K562 (cell line): ENCODE results near the gene LRFN4. TPM values are rescaled to one million over a fixed set of nuclear protein-coding genes. Genes with fewer than 3 reads are reported as not detected.

Experiments
- CREBBP ChIP-seq: IDR thresholded peaks from one replicate; pipeline ENCODE4 v1.6.1; 2012; ENCODE audit warnings: low read depth, mild to moderate bottlenecking, control low read depth, inconsistent platforms, low read length
- E2F3 ChIP-seq: fragments of 250-450 bp; sonication (Bioruptor Pico); IDR thresholded peaks from 2 replicates; pipeline ENCODE4 v1.4.0; 2020; ENCODE audit warnings: mild to moderate bottlenecking
- KDM1A ChIP-seq, 2 experiments: fragments of 450-650 bp; IDR thresholded peaks; 2 replicates each; pipeline ENCODE4 v1.6.1; 2016; ENCODE audit warnings: mild to moderate bottlenecking in 2 of 2
- KLF13 ChIP-seq: fragments of 450-650 bp; IDR thresholded peaks from 2 replicates; pipeline ENCODE4 v1.6.1; 2016; ENCODE audit warnings: missing genetic modification characterization, low read depth, mild to moderate bottlenecking, missing compliant biosample characterization, moderate library complexity, borderline replicate concordance
- NEUROD1 ChIP-seq: fragments of 150-350 bp; IDR thresholded peaks from 2 replicates; pipeline ENCODE4 v1.6.1; 2014; ENCODE audit warnings: borderline replicate concordance, low read length, low read depth; ENCODE audit not compliant: partially characterized antibody
- NR2C2 ChIP-seq, 2 experiments: fragments of 200-800 bp in 1 of 2; sonication (Bioruptor generic) in 1 of 2; sonication (generic) in 1 of 2; formaldehyde crosslinking in 1 of 2; IDR thresholded peaks; 2 replicates each; pipeline versions ENCODE4 v1.6.1 to v1.8.0; 2016 to 2022; ENCODE audit warnings: mild to moderate bottlenecking in 1 of 2, missing compliant biosample characterization in 1 of 2, missing genetic modification characterization in 1 of 2, missing genetic modification reagents in 1 of 2
- PHF8 ChIP-seq: fragments of 200-600 bp; sonication (generic); IDR thresholded peaks from 2 replicates; pipeline ENCODE4 v1.6.1; 2012; ENCODE audit warnings: mixed run types, mild to moderate bottlenecking, inconsistent platforms, low read length, moderate library complexity, borderline replicate concordance
- POLR2A ChIP-seq: fragments of 450-650 bp; conservative IDR thresholded peaks from 2 replicates; pipeline ENCODE4 v1.6.1; 2016
- RBBP5 ChIP-seq: fragments of 200-600 bp; sonication (generic); IDR thresholded peaks from 2 replicates; pipeline ENCODE4 v1.6.1; 2012; ENCODE audit warnings: borderline replicate concordance, mild to moderate bottlenecking, low read length, control low read depth, inconsistent platforms; ENCODE audit not compliant: insufficient read depth, poor library complexity, severe bottlenecking
- RBM17 ChIP-seq: fragments of 200-400 bp; formaldehyde crosslinking; IDR thresholded peaks from 2 replicates; pipeline ENCODE4 v1.6.1; 2017; ENCODE audit warnings: low read depth, mild to moderate bottlenecking, low read length, borderline replicate concordance
- SAP30 ChIP-seq: fragments of 200-600 bp; sonication (generic); IDR thresholded peaks from 2 replicates; pipeline ENCODE4 v1.6.1; 2012; ENCODE audit warnings: borderline replicate concordance, low read depth, mild to moderate bottlenecking, moderate library complexity, low read length, control low read depth, inconsistent platforms; ENCODE audit not compliant: insufficient read depth, poor library complexity, severe bottlenecking
- SP1 ChIP-seq: sonication (generic); formaldehyde crosslinking; IDR thresholded peaks from 2 replicates; pipeline ENCODE4 v1.8.1; 2022; ENCODE audit warnings: mild to moderate bottlenecking, missing genetic modification reagents
- TEAD2 ChIP-seq: fragments of 450-650 bp; IDR thresholded peaks from 2 replicates; pipeline ENCODE4 v1.6.1; 2016; ENCODE audit warnings: missing genetic modification characterization, control low read depth, missing compliant biosample characterization
- ZBTB1 ChIP-seq: sonication (generic); formaldehyde crosslinking; IDR thresholded peaks from 2 replicates; pipeline ENCODE4 v1.8.1; 2023; ENCODE audit warnings: missing genetic modification reagents, low read depth, mild to moderate bottlenecking, borderline replicate concordance
- ZNF143 ChIP-seq: sonication (generic); formaldehyde crosslinking; IDR thresholded peaks from 2 replicates; pipeline ENCODE4 v1.9.0; 2022; ENCODE audit warnings: mild to moderate bottlenecking, missing genetic modification reagents
- ZNF318 ChIP-seq, 2 experiments: fragments of 450-650 bp; IDR thresholded peaks; 2 replicates each; pipeline ENCODE4 v1.6.1; 2016; ENCODE audit warnings: mild to moderate bottlenecking in 2 of 2, borderline replicate concordance in 1 of 2, low read depth in 1 of 2, moderate library complexity in 1 of 2
- polyA plus RNA-seq, 8 experiments: library from polyadenylated mRNA; depleted of rRNA in 4 of 8; stranded (reverse) in 5 of 8; unstranded in 3 of 8; fragments of >200 nt; fragmentation: Nextera tagmentation in 2 of 8; fragmentation: Illumina TruSeq in 1 of 8; extraction: Ambion mirVana in 2 of 8; extraction: Trizol in 1 of 8; gene quantifications; 2 replicates each; pipeline versions ENCODE4 v1.2.1 to v1.2.3, GENCODE V29; 2011 to 2014; ENCODE audit warnings: inconsistent platforms in 1 of 8, missing spikeins in 1 of 8
- total RNA-seq, 7 experiments: library from RNA; depleted of rRNA in 6 of 7; stranded (reverse); fragments of >200 nt in 6 of 7; fragmentation: Illumina TruSeq in 2 of 7; extraction: Trizol in 2 of 7; gene quantifications; 2 replicates each; pipeline versions ENCODE4 v1.2.1 to v1.2.3, GENCODE V29; 2011 to 2021; ENCODE audit warnings: low replicate concordance in 1 of 7
- TF ChIP-seq, protein P1 (sequence below): fragments of 450-650 bp; formaldehyde crosslinking; IDR thresholded peaks from 2 replicates; pipeline ENCODE4 v1.4.0; 2022; ENCODE audit warnings: missing genetic modification characterization

Gene LRFN4
- total and polyA plus RNA-seq, 9 of the 15 experiments (the other 6 are each of a cell fraction or from before 2014, with no cell fraction given) = 0.10 to 60.1 (median 6.7) TPM

DNA sequence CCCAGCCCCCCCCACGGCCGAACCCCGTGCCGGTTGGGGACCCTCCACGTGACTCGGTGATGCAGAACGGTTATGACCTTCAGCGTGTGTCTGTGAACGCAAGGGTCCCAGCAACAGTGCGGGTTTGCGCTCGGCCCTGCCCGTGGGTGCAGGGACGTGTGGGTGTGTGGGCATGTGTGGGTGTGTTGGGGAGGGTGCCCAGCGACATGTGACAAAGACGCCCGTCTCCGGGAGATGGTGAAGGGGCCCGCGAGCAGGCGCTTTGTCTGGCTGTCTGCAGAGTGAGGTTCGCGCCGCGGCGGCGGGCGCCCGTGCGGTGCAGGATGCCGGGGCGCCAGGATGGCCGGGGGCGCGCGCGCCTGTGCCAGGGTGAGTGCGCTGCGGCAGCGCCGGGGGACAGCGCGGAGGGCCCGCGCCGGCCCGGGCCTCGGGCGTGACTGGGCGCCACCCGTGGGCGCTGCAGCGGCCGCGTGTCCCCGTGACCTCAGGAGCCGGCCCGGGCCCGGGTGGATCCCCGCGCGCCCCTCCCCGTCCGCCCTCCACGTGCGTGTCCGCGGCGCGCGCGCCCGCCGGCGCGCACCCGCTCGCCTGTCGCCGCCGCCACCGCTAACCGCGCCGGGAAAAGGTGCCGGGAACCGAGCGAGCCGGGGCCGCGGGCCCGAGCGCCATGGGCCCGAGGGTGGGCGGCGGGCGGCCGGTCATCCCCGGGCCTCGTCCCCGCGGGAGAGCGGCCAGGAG is at the start of gene LRFN4 (continued):
- TF ChIP-seq, protein P1, sequence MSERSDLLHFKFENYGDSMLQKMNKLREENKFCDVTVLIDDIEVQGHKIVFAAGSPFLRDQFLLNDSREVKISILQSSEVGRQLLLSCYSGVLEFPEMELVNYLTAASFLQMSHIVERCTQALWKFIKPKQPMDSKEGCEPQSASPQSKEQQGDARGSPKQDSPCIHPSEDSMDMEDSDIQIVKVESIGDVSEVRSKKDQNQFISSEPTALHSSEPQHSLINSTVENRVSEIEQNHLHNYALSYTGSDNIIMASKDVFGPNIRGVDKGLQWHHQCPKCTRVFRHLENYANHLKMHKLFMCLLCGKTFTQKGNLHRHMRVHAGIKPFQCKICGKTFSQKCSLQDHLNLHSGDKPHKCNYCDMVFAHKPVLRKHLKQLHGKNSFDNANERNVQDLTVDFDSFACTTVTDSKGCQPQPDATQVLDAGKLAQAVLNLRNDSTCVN (CRISPR knock-in tag) = no peak
- TF ChIP-seq ZBTB1 (CRISPR knock-in tag) (0 out of 2 replicates have a peak, but pooled peaks have one; percentile 46), SP1 (CRISPR knock-in tag) (no peak), RBM17 (no peak), NEUROD1 (no peak), RBBP5 (peak; percentile 54), KDM1A (IDR thresholded peaks at IDR 0.05) (no peak), TEAD2 (tag) (no peak), E2F3 (no peak), ZNF143 (CRISPR knock-in tag) (no peak), NR2C2 (CRISPR knock-in tag; IDR thresholded peaks at IDR 0.05) (no peak), NR2C2 (tag; IDR thresholded peaks at IDR 0.05) (peak; percentile 48), CREBBP (no peak), SAP30 (peak; percentile 64), PHF8 (peak; percentile 34; the same call in 1 of the 2 replicates), POLR2A (no peak), KLF13 (tag) (peak; percentile 42; the same call in 1 of the 2 replicates), ZNF318 (IDR thresholded peaks at IDR 0.05; ENCODE audit: borderline replicate concordance in 1 of 2, low read depth in 1 of 2) (no peak)
